Erythroblast (primary cell): Measurements from ENCODE around the gene GPR31.
"Not testable (repeated sequence)": the region's sequence is repeated elsewhere in the genome, so short reads cannot be mapped to it uniquely, and the experiment has no call there.

Experiments
- DNase-seq, 2 experiments: peaks; one replicate each; lab custom pipeline; 2025; lab: John Stamatoyannopoulos, UW
- GATA1 ChIP-seq: IDR thresholded peaks from 2 replicates; pipeline ENCODE4 v1.6.1; 2011; ENCODE audit warnings: low read depth, mild to moderate bottlenecking, control low read depth, low read length, moderate library complexity
- POLR2A ChIP-seq: IDR thresholded peaks from 2 replicates; pipeline ENCODE4 v1.6.1; 2011; ENCODE audit warnings: mild to moderate bottlenecking, low read length

The GPR31 gene

DNA sequence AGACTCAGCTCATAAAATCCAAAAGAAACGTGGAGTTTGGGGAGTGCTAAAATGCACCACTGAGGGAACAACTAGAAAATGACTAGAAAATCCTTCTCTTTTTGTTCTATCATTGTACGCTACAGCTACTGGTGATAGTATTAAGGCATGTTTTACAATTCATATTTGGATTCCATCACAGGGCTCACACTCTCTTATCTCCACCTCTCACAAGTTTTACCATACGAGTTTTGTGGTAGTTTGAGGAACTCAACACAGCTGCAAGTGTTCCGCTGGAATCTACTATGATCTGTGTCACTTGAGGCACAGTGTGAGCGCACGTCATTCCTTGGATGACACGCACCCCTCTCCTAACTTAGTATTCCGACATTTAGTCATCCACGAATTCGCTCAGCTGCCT, 9.9 kb upstream of the GPR31 start:
- DNase-seq, result not testable (repeated sequence)

GRCh38 chr6:167165858-167166471, 8.2 kb upstream of the GPR31 start:
- no peak for TF ChIP-seq POLR2A
- TF ChIP-seq GATA1, result no peak
- DNase-seq, result no peak

DNA sequence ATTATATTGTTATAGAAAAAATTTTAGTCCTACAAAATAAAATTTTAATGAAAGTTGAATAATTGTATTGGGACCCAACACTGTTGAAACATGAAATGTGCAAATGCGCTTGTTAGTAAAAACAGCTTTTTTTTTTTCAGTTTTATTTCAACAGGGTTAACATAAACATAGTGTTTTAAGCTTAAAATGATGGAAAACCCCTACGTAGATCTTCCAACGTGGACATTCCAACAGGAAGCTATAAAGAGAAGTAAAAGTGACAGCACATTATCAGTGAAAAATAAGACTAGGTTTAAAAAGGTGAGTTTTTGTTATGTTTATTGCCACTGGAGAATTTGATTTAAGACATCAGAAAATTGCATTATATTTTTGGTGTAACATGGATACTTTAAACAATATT, 6.5 kb upstream of the GPR31 start:
- TF ChIP-seq POLR2A (no peak), GATA1 (no peak)

GRCh38 chr6:167163476-167164011, 5.8 kb upstream of the GPR31 start:
- no peak for DNase-seq
- TF ChIP-seq POLR2A (no peak), GATA1 (no peak)

More for the DNA sequence above, 6.5 kb upstream of the GPR31 start:
- no peak for DNase-seq

- DNase-seq, result no peak
- TF ChIP-seq GATA1 (no peak), POLR2A (no peak)
Measured at GRCh38 chr6:167162591-167162990, 4.8 kb upstream of the GPR31 start.

- DNase-seq, result no peak
- TF ChIP-seq GATA1 (no peak), POLR2A (no peak)
Measured at GRCh38 chr6:167161851-167162467, 4.2 kb upstream of the GPR31 start.

DNA sequence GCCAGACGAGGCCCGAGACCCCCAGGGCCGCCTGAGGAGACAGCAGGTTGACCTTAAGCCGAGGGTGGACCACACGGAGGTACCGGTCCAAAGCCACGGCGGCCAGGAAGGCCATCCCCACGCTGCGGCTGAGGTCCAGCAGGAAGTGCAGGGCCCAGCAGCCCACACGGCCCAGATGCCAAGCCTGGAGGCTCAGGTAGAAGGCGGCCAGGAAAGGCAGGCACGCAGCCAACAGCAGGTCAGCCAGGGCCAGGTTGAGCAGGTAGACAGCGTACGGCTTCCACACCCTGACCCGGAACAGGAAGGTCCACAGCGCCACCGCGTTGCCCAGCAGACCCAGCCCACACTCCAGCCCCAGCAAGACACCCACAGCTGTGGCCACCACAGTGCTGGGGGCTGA, 366 bp downstream of the GPR31 start:
- TF ChIP-seq POLR2A (no peak), GATA1 (no peak)
- DNase-seq, result no peak

DNA sequence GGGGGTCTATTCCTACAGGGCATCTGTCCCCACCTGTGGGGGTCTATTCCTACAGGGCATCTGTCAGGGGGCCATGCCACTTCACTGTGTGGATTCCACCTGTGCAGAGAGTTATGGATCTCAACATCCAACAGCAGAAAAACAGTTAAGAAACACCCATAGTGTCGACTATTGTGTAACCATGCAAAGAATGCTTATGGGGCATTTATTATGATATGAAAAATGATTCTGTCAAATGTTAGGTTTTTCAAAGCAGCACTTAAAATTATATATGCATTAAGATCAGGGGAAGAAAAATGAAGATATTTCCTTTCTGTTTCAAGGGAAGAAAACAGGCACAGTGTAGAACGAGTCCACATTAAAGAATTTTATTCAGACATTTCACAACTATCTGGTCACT, 2.9 kb downstream of the GPR31 start:
- TF ChIP-seq POLR2A, result no peak
- DNase-seq, result no peak

GRCh38 chr6:167154291-167154690, 3.5 kb downstream of the GPR31 start:
- TF ChIP-seq POLR2A (no peak), GATA1 (no peak)
- DNase-seq, result no peak

- DNase-seq, result no peak
- TF ChIP-seq POLR2A, result no peak
- TF ChIP-seq GATA1, result no peak
Measured at GRCh38 chr6:167153521-167153959, 4.2 kb downstream of the GPR31 start.

DNA sequence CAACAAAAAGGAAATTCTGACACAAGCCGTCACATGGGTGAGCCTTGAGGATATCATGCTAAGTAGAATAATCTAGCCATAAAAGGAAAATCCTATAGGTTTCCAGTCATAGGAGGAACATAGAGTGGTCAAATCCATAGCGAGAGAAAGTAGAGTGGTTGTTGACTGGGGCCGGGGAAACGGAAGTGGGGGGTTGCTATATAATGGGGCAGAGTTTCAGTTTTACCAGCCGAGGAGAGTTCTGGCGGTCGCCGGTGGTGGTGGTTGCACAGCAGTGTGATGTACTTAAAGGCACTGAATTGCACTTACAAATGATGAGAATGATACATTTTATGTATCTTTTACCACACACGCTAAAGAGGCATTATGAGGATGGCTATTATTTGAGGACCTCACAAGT, 4.9 kb downstream of the GPR31 start:
- DNase-seq, result no peak
- no peak for TF ChIP-seq POLR2A
- TF ChIP-seq GATA1, result no peak

DNA sequence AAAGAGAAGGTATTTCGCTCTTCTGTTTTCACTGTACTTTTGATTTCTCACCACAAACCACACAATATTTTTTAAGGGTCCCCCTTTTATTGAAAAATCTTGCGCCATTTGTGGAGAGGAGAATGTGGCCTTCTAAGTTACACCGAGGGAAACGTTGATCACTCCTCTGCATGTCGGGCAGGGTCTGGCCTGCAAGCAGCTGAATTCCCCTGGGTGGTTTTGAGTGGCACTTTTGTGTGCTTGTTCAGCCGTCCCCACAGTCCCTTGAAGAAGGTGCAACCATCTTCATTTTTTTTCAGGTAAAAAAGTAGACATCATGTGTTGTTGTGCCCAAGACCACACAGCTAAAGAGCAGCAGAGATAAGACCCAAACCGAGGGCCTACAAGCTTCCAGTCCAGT, 6.1 kb downstream of the GPR31 start:
- no peak for TF ChIP-seq POLR2A
- TF ChIP-seq GATA1, result no peak

GRCh38 chr6:167150941-167151549, 6.7 kb downstream of the GPR31 start:
- no peak for DNase-seq

More for the DNA sequence above, 6.1 kb downstream of the GPR31 start:
- DNase-seq, result no peak

GRCh38 chr6:167148997-167149396, 8.8 kb downstream of the GPR31 start:
- TF ChIP-seq POLR2A (no peak), GATA1 (no peak)
- no peak for DNase-seq

More at GRCh38 chr6:167150941-167151549, 6.7 kb downstream of the GPR31 start:
- TF ChIP-seq POLR2A (no peak), GATA1 (no peak)
